Muscle layer of colon (tissue), 2 donors: ENCODE data around the gene RASGRF1.

Source experiments
- H3K27ac ChIP-seq: one replicate; pipeline ENCODE4 v1.7.0; 2013; ENCODE audit warnings: low read depth, mild to moderate bottlenecking, low read length, moderate library complexity
- H3K27me3 ChIP-seq, 2 donors: one replicate each; pipeline ENCODE4 v1.7.0; 2013; ENCODE audit warnings: low read length in 2 of 2, mild to moderate bottlenecking in 2 of 2; ENCODE audit not compliant: insufficient read depth in 2 of 2, control insufficient read depth in 1 of 2
- H3K36me3 ChIP-seq: one replicate; pipeline ENCODE4 v1.7.0; 2013; ENCODE audit warnings: mild to moderate bottlenecking, low read length; ENCODE audit not compliant: insufficient read depth
- H3K4me1 ChIP-seq: one replicate; pipeline ENCODE4 v1.7.0; 2013; ENCODE audit warnings: mild to moderate bottlenecking, low read length; ENCODE audit not compliant: insufficient read depth
- H3K4me3 ChIP-seq, 2 donors: one replicate each; pipeline ENCODE4 v1.7.0; 2013; ENCODE audit warnings: low read length in 2 of 2, low read depth in 1 of 2, mild to moderate bottlenecking in 1 of 2, moderate library complexity in 1 of 2
- H3K9ac ChIP-seq: one replicate; pipeline ENCODE4 v1.7.0; 2013; ENCODE audit warnings: low read length
- H3K9me3 ChIP-seq: one replicate; pipeline ENCODE4 v1.7.0; 2013; ENCODE audit warnings: mild to moderate bottlenecking, low read length
- donor health status: abdominal sarcoma.
- donor health status: Adenocarcinoma of cecum.

Gene RASGRF1

GRCh38 chr15:78938658-78939488 lies 151.7 kb downstream of the RASGRF1 start:
- Histone ChIP-seq H3K27me3 (no peaks in the 10 kb centered on the region), H3K9ac (no peak overlapping the region), H3K4me3 (no peak overlapping the region), H3K36me3 (no peaks in the 10 kb centered on the region), H3K4me1 (peaks cover 11% of the 10 kb centered on the region), H3K27ac (no peak overlapping the region), H3K9me3 (no peaks in the 10 kb centered on the region)

GRCh38 chr15:78937132-78937739 lies 153.3 kb downstream of the RASGRF1 start:
- H3K9ac ChIP-seq = no peak overlapping the region
- H3K4me1 ChIP-seq = peaks cover 13% of the 10 kb centered on the region
- H3K27ac ChIP-seq = no peak overlapping the region
- no peaks in the 10 kb centered on the region for H3K9me3 ChIP-seq
- no peaks in the 10 kb centered on the region for H3K36me3 ChIP-seq
- no peaks in the 10 kb centered on the region for H3K27me3 ChIP-seq
- H3K4me3 ChIP-seq = no peak overlapping the region

GRCh38 chr15:78934655-78935023 lies 155.9 kb downstream of the RASGRF1 start:
- Histone ChIP-seq H3K9ac (no peak overlapping the region), H3K36me3 (no peaks in the 10 kb centered on the region), H3K9me3 (no peaks in the 10 kb centered on the region), H3K4me3 (no peak overlapping the region), H3K27ac (peak overlapping the region; percentile 3), H3K4me1 (peaks cover 24% of the 10 kb centered on the region), H3K27me3 (no peaks in the 10 kb centered on the region)

GRCh38 chr15:78933823-78934654 lies 156.5 kb downstream of the RASGRF1 start:
- Histone ChIP-seq H3K9ac (no peak overlapping the region), H3K36me3 (no peaks in the 10 kb centered on the region), H3K27me3 (no peaks in the 10 kb centered on the region), H3K4me3 (no peak overlapping the region), H3K9me3 (no peaks in the 10 kb centered on the region), H3K27ac (peak overlapping the region; percentile 3), H3K4me1 (peaks cover 24% of the 10 kb centered on the region)

- Histone ChIP-seq H3K4me1 (peaks cover 24% of the 10 kb centered on the region), H3K36me3 (no peaks in the 10 kb centered on the region), H3K27ac (no peak overlapping the region), H3K27me3 (no peaks in the 10 kb centered on the region), H3K9ac (no peak overlapping the region), H3K9me3 (no peaks in the 10 kb centered on the region), H3K4me3 (no peak overlapping the region)
These were observed 157.3 kb downstream of the RASGRF1 start for GRCh38 chr15:78933187-78933822.

- no peak overlapping the region for H3K27ac ChIP-seq
- H3K4me3 ChIP-seq = no peak overlapping the region
- H3K27me3 ChIP-seq = no peaks in the 10 kb centered on the region
- peaks cover 24% of the 10 kb centered on the region for H3K4me1 ChIP-seq
- H3K9me3 ChIP-seq = no peaks in the 10 kb centered on the region
- no peak overlapping the region for H3K9ac ChIP-seq
- H3K36me3 ChIP-seq = peaks cover 6% of the 10 kb centered on the region
These were observed 158.2 kb downstream of the RASGRF1 start for GRCh38 chr15:78932258-78932808.

GRCh38 chr15:78931439-78932257 lies 158.9 kb downstream of the RASGRF1 start:
- peaks cover 24% of the 10 kb centered on the region for H3K4me1 ChIP-seq
- H3K27me3 ChIP-seq = no peaks in the 10 kb centered on the region
- no peak overlapping the region for H3K4me3 ChIP-seq
- H3K9ac ChIP-seq = no peak overlapping the region
- no peak overlapping the region for H3K27ac ChIP-seq
- H3K36me3 ChIP-seq = peaks cover 11% of the 10 kb centered on the region
- H3K9me3 ChIP-seq = no peaks in the 10 kb centered on the region

GRCh38 chr15:78930577-78931388 lies 159.8 kb downstream of the RASGRF1 start:
- no peak overlapping the region for H3K4me3 ChIP-seq
- H3K9me3 ChIP-seq = no peaks in the 10 kb centered on the region
- H3K4me1 ChIP-seq = peaks cover 24% of the 10 kb centered on the region
- no peaks in the 10 kb centered on the region for H3K27me3 ChIP-seq
- no peak overlapping the region for H3K9ac ChIP-seq
- H3K27ac ChIP-seq = no peak overlapping the region
- peaks cover 11% of the 10 kb centered on the region for H3K36me3 ChIP-seq

GRCh38 chr15:78929536-78930264 lies 160.9 kb downstream of the RASGRF1 start:
- no peaks in the 10 kb centered on the region for H3K27me3 ChIP-seq
- H3K27ac ChIP-seq = no peak overlapping the region
- peaks cover 24% of the 10 kb centered on the region for H3K4me1 ChIP-seq
- H3K9ac ChIP-seq = no peak overlapping the region
- H3K9me3 ChIP-seq = no peaks in the 10 kb centered on the region
- H3K36me3 ChIP-seq = peaks cover 18% of the 10 kb centered on the region
- H3K4me3 ChIP-seq = no peak overlapping the region
